K562 (cell line): ENCODE data around the gene FUT2. TPM values are rescaled to one million over a fixed set of nuclear protein-coding genes. Genes with fewer than 3 reads are reported as not detected.
A peak's percentile ranks its signal among the peaks of the same experiment; 100 is the strongest.

ENCODE experiments used
- CBFA2T2 ChIP-seq: fragments of 450-650 bp; conservative IDR thresholded peaks from 2 replicates; pipeline ENCODE4 v1.6.1; 2017; ENCODE audit warnings: mild to moderate bottlenecking
- FOXJ2 ChIP-seq: fragments of 200-800 bp; sonication (Bioruptor generic); IDR thresholded peaks from 2 replicates; pipeline ENCODE4 v1.6.1; 2016; ENCODE audit warnings: missing genetic modification characterization, missing compliant biosample characterization
- FOXO4 ChIP-seq: fragments of 450-650 bp; formaldehyde crosslinking; IDR thresholded peaks from 2 replicates; pipeline ENCODE4 v1.4.0; 2020; ENCODE audit warnings: mild to moderate bottlenecking, moderate library complexity
- HDAC6 ChIP-seq: IDR thresholded peaks from 2 replicates; pipeline ENCODE4 v1.6.1; 2012; ENCODE audit warnings: low read depth, mild to moderate bottlenecking, control low read depth, inconsistent platforms, low read length, moderate library complexity
- HNRNPH1 ChIP-seq: fragments of 200-400 bp; formaldehyde crosslinking; optimal IDR thresholded peaks from 2 replicates; pipeline ENCODE3; 2017; ENCODE audit warnings: low read depth, mild to moderate bottlenecking, low read length, moderate library complexity
- ILF3 ChIP-seq: fragments of 450-650 bp; IDR thresholded peaks from 2 replicates; pipeline ENCODE4 v1.6.1; 2018; ENCODE audit warnings: antibody characterized with exemption, mild to moderate bottlenecking, moderate library complexity, borderline replicate concordance
- KAT8 ChIP-seq: fragments of 450-650 bp; IDR thresholded peaks from 2 replicates; pipeline ENCODE4 v1.6.1; 2016; ENCODE audit warnings: low read depth, mild to moderate bottlenecking
- LARP7 ChIP-seq: fragments of 450-650 bp; IDR thresholded peaks from 2 replicates; pipeline ENCODE4 v1.6.1; 2016
- MTA1 ChIP-seq: fragments of 450-650 bp; IDR thresholded peaks from 2 replicates; pipeline ENCODE4 v1.6.1; 2017; ENCODE audit warnings: borderline replicate concordance
- MTA3 ChIP-seq: fragments of 450-650 bp; formaldehyde crosslinking; IDR thresholded peaks from 2 replicates; pipeline ENCODE4 v1.6.1; 2017; ENCODE audit warnings: mild to moderate bottlenecking, borderline replicate concordance
- NFE2 ChIP-seq: IDR thresholded peaks from 2 replicates; pipeline ENCODE4 v1.6.1; 2014; ENCODE audit warnings: antibody characterized with exemption, low read depth
- POLR2A ChIP-seq: fragments of 450-650 bp; conservative IDR thresholded peaks from 2 replicates; pipeline ENCODE4 v1.6.1; 2016
- POLR3G ChIP-seq: IDR thresholded peaks from 2 replicates; pipeline ENCODE4 v1.6.1; 2011; ENCODE audit not compliant: insufficient read length, insufficient replicate concordance; ENCODE audit errors: extremely low read depth
- PTTG1 ChIP-seq: fragments of 450-650 bp; IDR thresholded peaks from 2 replicates; pipeline ENCODE4 v1.6.1; 2016; ENCODE audit warnings: low read depth, mild to moderate bottlenecking, missing genetic modification characterization, missing compliant biosample characterization
- SMAD2 ChIP-seq: fragments of 150-350 bp; IDR thresholded peaks from 2 replicates; pipeline ENCODE4 v1.6.1; 2014; ENCODE audit warnings: low read depth, mild to moderate bottlenecking, low read length
- SMARCA4 ChIP-seq: fragments of 450-650 bp; IDR thresholded peaks from 2 replicates; pipeline ENCODE4 v1.6.1; 2016
- SRSF7 ChIP-seq: fragments of 200-400 bp; formaldehyde crosslinking; optimal IDR thresholded peaks from 2 replicates; pipeline ENCODE3; 2017; ENCODE audit warnings: mild to moderate bottlenecking, low read depth, low read length
- TFE3 ChIP-seq: fragments of 450-650 bp; formaldehyde crosslinking; IDR thresholded peaks from 2 replicates; pipeline ENCODE4 v1.4.0; 2020; ENCODE audit warnings: mild to moderate bottlenecking, mixed read lengths
- XRCC4 ChIP-seq: IDR thresholded peaks from one replicate; pipeline ENCODE4 v1.6.1; 2011; ENCODE audit not compliant: insufficient read depth, insufficient read length; ENCODE audit errors: extremely low read depth
- ZC3H8 ChIP-seq: fragments of 450-650 bp; IDR thresholded peaks from 2 replicates; pipeline ENCODE4 v1.6.1; 2017
- ZNF561 ChIP-seq: fragments of 450-650 bp; formaldehyde crosslinking; conservative IDR thresholded peaks from 2 replicates; pipeline ENCODE4 v1.4.0; 2020; ENCODE audit warnings: mild to moderate bottlenecking, moderate library complexity
- ZNF778 ChIP-seq: fragments of 450-650 bp; formaldehyde crosslinking; IDR thresholded peaks from 2 replicates; pipeline ENCODE4 v1.4.0; 2020; ENCODE audit warnings: mild to moderate bottlenecking, moderate library complexity
- polyA plus RNA-seq, 8 experiments: library from polyadenylated mRNA; depleted of rRNA in 4 of 8; stranded (reverse) in 5 of 8; unstranded in 3 of 8; fragments of >200 nt; fragmentation: Nextera tagmentation in 2 of 8; fragmentation: Illumina TruSeq in 1 of 8; extraction: Ambion mirVana in 2 of 8; extraction: Trizol in 1 of 8; gene quantifications; 2 replicates each; pipeline versions ENCODE4 v1.2.1 to v1.2.3, GENCODE V29; 2011 to 2014; ENCODE audit warnings: inconsistent platforms in 1 of 8, missing spikeins in 1 of 8
- total RNA-seq, 7 experiments: library from RNA; depleted of rRNA in 6 of 7; stranded (reverse); fragments of >200 nt in 6 of 7; fragmentation: Illumina TruSeq in 2 of 7; extraction: Trizol in 2 of 7; gene quantifications; 2 replicates each; pipeline versions ENCODE4 v1.2.1 to v1.2.3, GENCODE V29; 2011 to 2021; ENCODE audit warnings: low replicate concordance in 1 of 7

Gene FUT2
- total and polyA plus RNA-seq, 9 of the 15 experiments (the other 6 are each of a cell fraction or from before 2014, with no cell fraction given), result 0.03 to 0.04 TPM; not detected in 7

DNA sequence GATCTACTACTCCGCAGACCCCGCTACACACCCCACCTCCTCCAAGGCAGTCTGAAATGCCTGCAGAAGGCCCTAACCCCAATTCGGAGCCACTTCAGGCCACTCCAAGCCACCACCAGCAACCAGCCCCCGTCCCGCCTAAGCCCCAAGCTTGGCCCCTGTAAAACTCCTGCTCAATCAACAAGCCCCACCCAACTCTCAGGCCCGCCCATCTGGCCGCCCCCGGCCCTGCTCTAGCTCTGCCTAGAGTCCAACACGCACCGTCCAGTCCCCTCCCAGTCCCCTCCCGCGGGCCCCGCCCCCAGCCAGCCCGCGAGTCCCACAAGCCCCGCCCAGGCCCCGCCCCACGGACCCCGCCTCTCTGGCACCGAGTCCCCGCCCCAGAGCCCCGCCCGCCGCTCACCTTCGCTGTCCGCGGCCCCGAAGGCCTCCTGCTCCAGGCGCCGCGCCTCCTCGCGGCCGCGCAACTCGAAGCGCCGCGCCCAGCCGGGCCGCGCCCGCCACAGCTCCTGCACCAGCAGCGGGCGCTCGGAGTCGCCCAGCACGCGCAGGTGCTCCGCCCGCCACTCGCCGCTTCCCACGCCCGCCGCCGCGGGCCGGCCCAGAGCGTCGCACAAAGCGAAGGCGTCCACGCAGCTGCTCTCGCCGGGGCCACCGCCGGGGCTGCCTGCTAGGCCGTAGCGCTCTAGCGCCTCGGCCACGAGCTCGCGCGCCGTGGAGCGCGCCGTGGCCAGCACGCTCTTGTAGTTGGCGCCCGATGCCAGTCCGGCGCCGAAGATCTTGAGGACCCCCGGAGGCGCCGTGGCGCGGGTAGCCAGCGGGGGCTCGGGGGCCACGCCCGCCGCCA is 43.0 kb downstream of the FUT2 start (continued):
- 0 out of 2 replicates have a peak, but pooled peaks have one; percentile 41 for TF ChIP-seq FOXJ2 (tag)
- TF ChIP-seq LARP7, result no peak
- no peak for TF ChIP-seq SMARCA4
- no peak; the same call in 1 of the 2 replicates for TF ChIP-seq ILF3
- TF ChIP-seq FOXO4 (CRISPR knock-in tag), result no peak
- TF ChIP-seq XRCC4, result no peak
- TF ChIP-seq CBFA2T2, result no peak
- TF ChIP-seq ZNF778 (CRISPR knock-in tag), result no peak
- TF ChIP-seq HNRNPH1, result no peak
- peak; percentile 77 for TF ChIP-seq POLR2A
- no peak for TF ChIP-seq SRSF7
- TF ChIP-seq KAT8, result no peak
- TF ChIP-seq MTA3, result peak; percentile 86
- TF ChIP-seq POLR3G, result no peak
- TF ChIP-seq PTTG1, result no peak
- TF ChIP-seq NFE2, result no peak
- TF ChIP-seq SMAD2, result no peak
- no peak for TF ChIP-seq TFE3 (CRISPR knock-in tag)
- TF ChIP-seq ZNF561 (CRISPR knock-in tag), result no peak
- no peak; the same call in 1 of the 2 replicates for TF ChIP-seq MTA1
- no peak for TF ChIP-seq HDAC6
- no peak for TF ChIP-seq ZC3H8
